CD1c-positive myeloid dendritic cell (primary cell): ENCODE data around the gene ANO9.

Experiments used
- DNase-seq: peaks from one replicate; pipeline ENCODE4 v3.0.0-alpha.2; 2016; ENCODE audit errors: extremely low spot score

Gene ANO9

DNA sequence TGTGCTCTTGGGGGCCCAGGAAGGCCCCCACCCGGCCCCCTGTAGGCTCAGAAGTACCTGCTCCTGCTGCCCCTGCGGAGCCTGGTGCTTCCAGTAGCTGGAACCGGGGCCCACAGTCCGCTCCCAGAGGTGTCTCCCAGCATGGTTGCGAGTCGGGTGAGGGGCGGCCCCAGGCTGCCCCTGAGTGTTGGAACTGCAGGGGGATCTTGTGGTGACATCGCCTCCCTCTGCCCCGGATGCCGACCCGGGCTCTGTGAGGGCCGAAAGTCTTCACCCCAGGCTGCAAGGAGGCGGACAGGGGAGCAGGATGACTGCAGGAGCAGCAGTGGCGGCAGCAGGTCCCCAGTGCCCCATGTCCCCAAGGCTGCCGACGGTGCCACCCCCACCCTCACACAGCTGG lies 57.3 kb downstream of the ANO9 start:
- DNase-seq: no peak

DNA sequence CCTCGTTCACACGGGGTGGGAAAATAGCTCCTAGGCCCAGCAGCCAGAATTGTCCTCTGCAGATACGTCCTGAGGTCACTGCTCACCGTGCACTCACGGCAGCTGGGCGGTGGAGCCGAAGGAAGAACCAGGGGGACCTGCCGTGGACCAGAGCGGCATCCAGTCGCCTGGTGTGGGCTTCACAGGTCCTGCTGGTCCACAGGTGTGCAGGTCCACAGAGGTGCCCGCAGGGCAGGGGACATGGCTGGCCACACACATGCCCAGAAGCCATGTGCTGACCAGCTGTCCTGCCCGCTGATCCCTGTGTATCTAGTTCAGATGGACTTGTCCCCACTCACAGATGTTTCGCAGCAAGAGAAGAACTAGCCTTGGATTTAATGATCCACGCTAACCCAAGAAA lies 58.4 kb downstream of the ANO9 start:
- DNase-seq: no peak

- no peak for DNase-seq
These were observed 59.7 kb downstream of the ANO9 start for GRCh38 chr11:382081-382629.

GRCh38 chr11:381501-382072 lies 60.2 kb downstream of the ANO9 start:
- no peak for DNase-seq

- no peak for DNase-seq
These were observed 60.8 kb downstream of the ANO9 start for GRCh38 chr11:380996-381395.

DNA sequence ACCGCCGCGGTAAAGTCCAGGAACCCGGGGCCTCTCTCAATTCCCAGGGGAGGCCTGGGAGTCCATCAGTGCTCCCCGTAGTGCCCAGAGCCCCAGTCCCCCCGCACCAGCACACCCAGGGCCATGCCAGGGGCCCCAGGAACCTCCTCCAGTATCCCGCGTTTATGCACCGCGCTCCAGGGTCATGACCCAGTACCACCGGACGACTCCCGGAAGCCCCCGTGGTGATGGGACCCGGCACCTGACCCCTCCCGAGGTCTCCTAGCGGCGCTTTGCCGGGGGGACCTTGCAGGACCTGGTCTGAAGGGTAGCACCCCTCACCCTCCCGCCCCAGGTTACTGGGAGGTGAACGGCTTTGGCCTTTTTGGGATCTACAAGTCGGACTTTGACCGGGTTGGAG lies 61.3 kb downstream of the ANO9 start:
- no peak for DNase-seq

- no peak for DNase-seq
These were observed 61.7 kb downstream of the ANO9 start for GRCh38 chr11:380095-380480.

- DNase-seq: no peak
These were observed 62.4 kb downstream of the ANO9 start for GRCh38 chr11:379205-380094.

DNA sequence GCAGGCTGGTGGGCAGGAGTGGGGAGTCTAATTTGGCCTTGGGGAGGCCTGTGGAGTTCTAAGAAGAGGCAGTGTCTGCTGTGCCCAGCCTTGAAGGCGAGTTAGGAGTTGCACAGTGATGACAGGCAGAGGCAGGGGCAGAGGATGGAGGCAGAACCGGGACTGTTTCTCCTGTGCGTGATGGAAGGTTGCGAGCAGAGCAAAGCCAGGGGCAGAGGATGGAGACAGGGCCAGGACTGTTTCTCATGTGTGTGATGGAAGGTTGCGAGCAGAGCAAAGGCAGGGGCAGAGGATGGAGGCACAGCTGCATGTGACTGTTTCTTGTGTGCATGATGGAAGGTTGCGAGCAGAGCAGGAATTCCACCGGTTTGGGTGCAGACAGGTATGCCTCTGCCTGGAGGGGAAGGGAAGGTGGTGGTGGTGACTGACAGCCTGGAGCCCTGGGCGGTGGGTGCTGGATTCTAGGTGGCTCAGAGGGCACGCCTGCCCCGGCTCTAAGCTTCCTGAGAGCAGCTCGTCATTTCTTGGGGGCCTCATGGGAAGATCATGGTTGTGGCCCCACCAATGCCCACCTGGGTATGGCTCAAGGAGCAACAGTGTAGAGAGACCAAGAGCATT lies 63.8 kb downstream of the ANO9 start:
- DNase-seq: no peak

DNA sequence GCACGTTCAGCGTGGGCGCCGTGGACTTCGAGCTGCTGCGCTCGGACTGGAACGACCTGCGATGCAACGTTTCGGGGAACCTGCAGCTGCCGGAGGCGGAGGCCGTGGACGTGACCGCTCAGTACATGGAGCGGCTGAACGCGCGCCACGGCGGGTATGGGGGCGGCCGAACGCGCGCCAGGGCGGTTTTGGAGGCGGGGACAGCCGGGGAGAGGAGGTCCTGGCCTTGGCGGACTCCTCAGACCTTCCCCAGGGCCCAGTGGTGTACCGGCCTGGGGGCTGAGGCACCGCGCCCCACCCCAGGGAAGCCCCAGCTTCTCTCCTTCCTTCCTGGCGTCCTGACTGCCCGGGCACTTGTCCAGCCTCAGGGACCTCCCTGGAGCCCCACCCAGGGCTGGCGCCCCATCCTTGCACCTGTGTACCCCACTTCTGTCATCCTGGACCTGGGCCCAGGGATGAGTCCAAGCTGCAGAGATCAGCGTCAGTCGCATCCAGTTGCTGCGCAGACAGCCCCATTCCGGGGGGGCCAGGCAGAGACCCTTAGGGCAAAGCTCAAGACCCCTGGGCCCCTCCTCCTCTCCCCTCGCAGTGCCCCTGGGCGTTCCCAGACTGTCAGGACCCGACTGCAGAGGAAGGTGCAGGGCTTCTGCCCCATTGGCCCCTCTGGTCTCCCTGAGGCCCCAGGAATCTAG lies 64.5 kb downstream of the ANO9 start:
- DNase-seq: no peak

DNA sequence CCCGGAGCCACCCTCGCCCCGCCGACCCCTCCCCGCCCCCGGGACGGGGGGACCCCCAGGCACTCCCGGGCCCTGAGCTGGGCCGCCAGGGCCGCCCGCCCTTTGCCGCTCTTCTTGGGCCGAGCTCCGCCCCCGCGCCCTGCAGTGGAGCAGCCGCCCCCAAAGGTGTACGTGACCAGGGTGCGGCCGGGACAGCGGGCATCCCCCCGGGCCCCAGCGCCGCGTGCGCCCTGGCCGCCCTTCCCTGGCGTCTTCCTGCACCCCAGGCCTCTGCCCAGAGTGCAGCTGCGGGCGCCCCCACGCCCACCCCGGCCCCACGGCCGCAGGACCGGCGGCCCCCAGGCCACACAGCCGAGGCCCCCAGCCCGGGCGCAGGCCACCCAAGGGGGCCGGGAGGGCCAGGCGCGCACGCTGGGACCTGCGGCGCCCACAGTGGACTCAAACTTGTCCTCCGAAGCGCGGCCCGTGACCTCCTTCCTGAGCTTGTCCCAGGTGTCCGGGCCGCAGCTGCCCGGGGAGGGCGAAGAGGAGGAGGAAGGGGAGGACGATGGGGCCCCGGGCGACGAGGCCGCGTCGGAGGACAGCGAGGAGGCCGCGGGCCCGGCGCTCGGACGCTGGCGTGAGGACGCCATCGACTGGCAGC lies 65.2 kb downstream of the ANO9 start:
- DNase-seq: no peak

GRCh38 chr11:375065-376025 lies 66.5 kb downstream of the ANO9 start:
- no peak for DNase-seq

- no peak for DNase-seq
These were observed 67.9 kb downstream of the ANO9 start for GRCh38 chr11:373716-374551.

DNA sequence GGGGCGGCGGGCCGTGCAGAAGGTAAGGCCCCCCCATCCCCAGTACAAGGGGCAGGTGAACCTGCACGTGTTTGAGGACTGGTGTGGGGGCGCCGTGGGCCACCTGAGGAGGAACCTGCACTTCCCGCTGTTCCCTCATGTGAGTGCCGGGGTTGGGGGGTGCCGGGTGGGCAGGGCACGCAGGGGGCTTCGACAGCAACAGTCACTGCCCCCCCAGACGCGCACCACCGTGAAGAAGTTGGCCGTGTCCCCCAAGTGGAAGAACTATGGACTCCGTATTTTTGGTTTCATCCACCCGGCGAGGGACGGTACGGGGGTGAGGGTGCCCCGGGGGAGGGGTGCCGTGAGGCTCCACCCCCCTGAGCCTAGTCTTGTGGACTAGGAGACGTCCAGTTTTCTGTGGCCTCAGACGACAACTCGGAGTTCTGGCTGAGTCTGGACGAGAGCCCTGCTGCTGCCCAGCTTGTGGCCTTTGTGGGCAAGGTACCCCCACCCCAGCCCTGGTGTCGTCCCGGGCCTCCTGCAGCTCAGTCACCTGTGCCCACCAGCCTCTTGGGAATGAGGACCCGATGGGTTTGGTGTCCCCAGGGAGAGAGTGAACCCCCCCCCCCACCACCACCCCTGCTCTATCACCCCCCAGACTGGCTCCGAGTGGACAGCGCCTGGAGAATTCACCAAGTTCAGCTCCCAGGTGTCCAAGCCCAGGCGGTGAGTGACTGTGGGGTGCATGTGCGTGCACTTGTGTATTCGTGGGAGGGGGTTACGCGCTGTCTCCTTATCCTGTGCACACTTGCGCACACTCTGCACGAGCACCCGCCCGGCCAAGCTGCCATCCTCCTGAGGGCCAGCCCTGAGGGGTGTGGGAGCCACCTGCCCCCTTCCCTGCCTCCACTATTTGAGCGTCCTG lies 68.7 kb downstream of the ANO9 start:
- no peak for DNase-seq

GRCh38 chr11:371716-372590 lies 69.9 kb downstream of the ANO9 start:
- DNase-seq: no peak

GRCh38 chr11:371051-371450 lies 70.8 kb downstream of the ANO9 start:
- DNase-seq: no peak
